ENCODE data around the gene SFRP2.

DNA sequence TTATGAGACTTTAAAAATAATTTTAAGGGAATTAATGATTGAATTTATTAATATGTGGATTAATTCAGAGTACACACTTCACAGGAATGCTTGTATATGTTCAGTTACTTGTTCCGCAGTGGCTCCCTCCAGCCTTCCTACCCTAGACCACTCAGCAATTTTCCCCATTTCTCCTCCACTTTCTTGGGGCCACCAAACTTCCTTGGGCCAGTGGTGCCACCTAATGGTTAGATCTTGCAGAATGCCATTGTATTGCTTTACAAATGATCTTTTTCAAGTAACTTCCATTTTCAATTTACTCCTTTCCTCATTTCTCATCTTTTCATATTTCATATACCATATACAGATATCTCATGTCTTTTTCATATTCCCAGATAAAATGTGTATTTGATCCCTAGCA is 25.5 kb downstream of the SFRP2 start:
- TF ChIP-seq, protein P1, sequence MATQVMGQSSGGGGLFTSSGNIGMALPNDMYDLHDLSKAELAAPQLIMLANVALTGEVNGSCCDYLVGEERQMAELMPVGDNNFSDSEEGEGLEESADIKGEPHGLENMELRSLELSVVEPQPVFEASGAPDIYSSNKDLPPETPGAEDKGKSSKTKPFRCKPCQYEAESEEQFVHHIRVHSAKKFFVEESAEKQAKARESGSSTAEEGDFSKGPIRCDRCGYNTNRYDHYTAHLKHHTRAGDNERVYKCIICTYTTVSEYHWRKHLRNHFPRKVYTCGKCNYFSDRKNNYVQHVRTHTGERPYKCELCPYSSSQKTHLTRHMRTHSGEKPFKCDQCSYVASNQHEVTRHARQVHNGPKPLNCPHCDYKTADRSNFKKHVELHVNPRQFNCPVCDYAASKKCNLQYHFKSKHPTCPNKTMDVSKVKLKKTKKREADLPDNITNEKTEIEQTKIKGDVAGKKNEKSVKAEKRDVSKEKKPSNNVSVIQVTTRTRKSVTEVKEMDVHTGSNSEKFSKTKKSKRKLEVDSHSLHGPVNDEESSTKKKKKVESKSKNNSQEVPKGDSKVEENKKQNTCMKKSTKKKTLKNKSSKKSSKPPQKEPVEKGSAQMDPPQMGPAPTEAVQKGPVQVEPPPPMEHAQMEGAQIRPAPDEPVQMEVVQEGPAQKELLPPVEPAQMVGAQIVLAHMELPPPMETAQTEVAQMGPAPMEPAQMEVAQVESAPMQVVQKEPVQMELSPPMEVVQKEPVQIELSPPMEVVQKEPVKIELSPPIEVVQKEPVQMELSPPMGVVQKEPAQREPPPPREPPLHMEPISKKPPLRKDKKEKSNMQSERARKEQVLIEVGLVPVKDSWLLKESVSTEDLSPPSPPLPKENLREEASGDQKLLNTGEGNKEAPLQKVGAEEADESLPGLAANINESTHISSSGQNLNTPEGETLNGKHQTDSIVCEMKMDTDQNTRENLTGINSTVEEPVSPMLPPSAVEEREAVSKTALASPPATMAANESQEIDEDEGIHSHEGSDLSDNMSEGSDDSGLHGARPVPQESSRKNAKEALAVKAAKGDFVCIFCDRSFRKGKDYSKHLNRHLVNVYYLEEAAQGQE (IDR thresholded peaks at IDR 0.05): no peak
- no peak for TF ChIP-seq CTCF (IDR thresholded peaks at IDR 0.05; ENCODE audit: low read depth, low read length, missing input control)
- peak in 1 of 2 donors; percentile 10 for TF ChIP-seq RAD21 (IDR thresholded peaks at IDR 0.05)
- TF ChIP-seq YY1 (IDR thresholded peaks at IDR 0.05): no peak
- TF ChIP-seq GABPA (IDR thresholded peaks at IDR 0.05 in 1 of 2, conservative IDR thresholded peaks at IDR 0.05 in 1 of 2): no peak
- TF ChIP-seq, protein P2, sequence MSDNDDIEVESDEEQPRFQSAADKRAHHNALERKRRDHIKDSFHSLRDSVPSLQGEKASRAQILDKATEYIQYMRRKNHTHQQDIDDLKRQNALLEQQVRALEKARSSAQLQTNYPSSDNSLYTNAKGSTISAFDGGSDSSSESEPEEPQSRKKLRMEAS (IDR thresholded peaks at IDR 0.05): no peak
- TF ChIP-seq SP1 (IDR thresholded peaks at IDR 0.05): no peak
- TF ChIP-seq EGR1 (IDR thresholded peaks at IDR 0.05; ENCODE audit: low read depth in 2 of 2): no peak
- TF ChIP-seq TAF1 (conservative IDR thresholded peaks at IDR 0.05): no peak
- no peak for TF ChIP-seq JUND (IDR thresholded peaks at IDR 0.05)
- no peak for TF ChIP-seq FOXA1 (IDR thresholded peaks at IDR 0.05)
- TF ChIP-seq, protein P3, sequence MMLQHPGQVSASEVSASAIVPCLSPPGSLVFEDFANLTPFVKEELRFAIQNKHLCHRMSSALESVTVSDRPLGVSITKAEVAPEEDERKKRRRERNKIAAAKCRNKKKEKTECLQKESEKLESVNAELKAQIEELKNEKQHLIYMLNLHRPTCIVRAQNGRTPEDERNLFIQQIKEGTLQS (IDR thresholded peaks at IDR 0.05): no peak
